ENCODE data around the gene PDZD2.

The PDZD2 gene

GRCh38 chr5:31855134-31856040 is 216.5 kb downstream of the PDZD2 start:
- DNase-seq (ENCODE audit: insufficient read length, low spot score) (peak; percentile 74), FAIRE-seq (peak; percentile 81)

- DNase-seq (ENCODE audit: insufficient read length, low spot score): no peak
- no peak for FAIRE-seq
These were observed 220.2 kb downstream of the PDZD2 start for GRCh38 chr5:31859096-31859495.

- FAIRE-seq (no peak), DNase-seq (ENCODE audit: insufficient read length, low spot score) (no peak)
These were observed 221.3 kb downstream of the PDZD2 start for GRCh38 chr5:31860278-31860677.

- DNase-seq (ENCODE audit: insufficient read length, low spot score): no peak
- no peak for FAIRE-seq
These were observed 221.9 kb downstream of the PDZD2 start for GRCh38 chr5:31860726-31861433.

- no peak for DNase-seq (ENCODE audit: insufficient read length, low spot score)
- FAIRE-seq: no peak
These were observed 222.7 kb downstream of the PDZD2 start for GRCh38 chr5:31861601-31862000.

GRCh38 chr5:31863991-31864411 is 225.1 kb downstream of the PDZD2 start:
- DNase-seq (ENCODE audit: insufficient read length, low spot score) (no peak), FAIRE-seq (no peak)

GRCh38 chr5:31866166-31866565 is 227.2 kb downstream of the PDZD2 start:
- DNase-seq (ENCODE audit: insufficient read length, low spot score): no peak
- no peak for FAIRE-seq

- no peak for FAIRE-seq
- no peak for DNase-seq (ENCODE audit: insufficient read length, low spot score)
These were observed 228.3 kb downstream of the PDZD2 start for GRCh38 chr5:31867219-31867618.

GRCh38 chr5:31880449-31880848 is 241.5 kb downstream of the PDZD2 start:
- DNase-seq (ENCODE audit: insufficient read length, low spot score) (no peak), FAIRE-seq (no peak)

GRCh38 chr5:31884896-31885295 is 246.0 kb downstream of the PDZD2 start:
- DNase-seq (ENCODE audit: insufficient read length, low spot score) (no peak), FAIRE-seq (no peak)

- DNase-seq (ENCODE audit: insufficient read length, low spot score) (no peak), FAIRE-seq (no peak)
These were observed 247.3 kb downstream of the PDZD2 start for GRCh38 chr5:31886206-31886605.

GRCh38 chr5:31887556-31887955 is 248.6 kb downstream of the PDZD2 start:
- no peak for DNase-seq (ENCODE audit: insufficient read length, low spot score)
- FAIRE-seq: no peak

GRCh38 chr5:31888564-31888963 is 249.6 kb downstream of the PDZD2 start:
- DNase-seq (ENCODE audit: insufficient read length, low spot score) (no peak), FAIRE-seq (peak; percentile 9)

- DNase-seq (ENCODE audit: insufficient read length, low spot score) (no peak), FAIRE-seq (no peak)
These were observed 250.2 kb downstream of the PDZD2 start for GRCh38 chr5:31889001-31889561.

GRCh38 chr5:31890046-31890445 is 251.1 kb downstream of the PDZD2 start:
- FAIRE-seq: no peak
- no peak for DNase-seq (ENCODE audit: insufficient read length, low spot score)

GRCh38 chr5:31894141-31894540 is 255.2 kb downstream of the PDZD2 start:
- no peak for FAIRE-seq
- no peak for DNase-seq (ENCODE audit: insufficient read length, low spot score)

GRCh38 chr5:31895199-31895820 is 256.4 kb downstream of the PDZD2 start:
- DNase-seq (ENCODE audit: insufficient read length, low spot score) (no peak), FAIRE-seq (no peak)

GRCh38 chr5:31898036-31898632 is 259.2 kb downstream of the PDZD2 start:
- no peak for FAIRE-seq
- no peak for DNase-seq (ENCODE audit: insufficient read length, low spot score)

GRCh38 chr5:31900296-31900865 is 261.4 kb downstream of the PDZD2 start:
- DNase-seq (ENCODE audit: insufficient read length, low spot score) (no peak), FAIRE-seq (peak; percentile 46)

- FAIRE-seq (peak; percentile 68), DNase-seq (ENCODE audit: insufficient read length, low spot score) (no peak)
These were observed 263.0 kb downstream of the PDZD2 start for GRCh38 chr5:31901807-31902530.
